Stimulated activated CD8-positive, alpha-beta memory T cell treated with anti-CD3 and anti-CD28 coated beads, Interleukin-4, amount 100 ng/mL, for 1 hour (primary cell): Measurements from ENCODE around the gene ADTRP.

Experiments
- DNase-seq, 2 donors: peaks; one replicate each; pipeline ENCODE4 v3.0.0-alpha.2; 2020; ENCODE audit warnings: low read depth in 2 of 2, low spot score in 1 of 2

Gene ADTRP

DNA sequence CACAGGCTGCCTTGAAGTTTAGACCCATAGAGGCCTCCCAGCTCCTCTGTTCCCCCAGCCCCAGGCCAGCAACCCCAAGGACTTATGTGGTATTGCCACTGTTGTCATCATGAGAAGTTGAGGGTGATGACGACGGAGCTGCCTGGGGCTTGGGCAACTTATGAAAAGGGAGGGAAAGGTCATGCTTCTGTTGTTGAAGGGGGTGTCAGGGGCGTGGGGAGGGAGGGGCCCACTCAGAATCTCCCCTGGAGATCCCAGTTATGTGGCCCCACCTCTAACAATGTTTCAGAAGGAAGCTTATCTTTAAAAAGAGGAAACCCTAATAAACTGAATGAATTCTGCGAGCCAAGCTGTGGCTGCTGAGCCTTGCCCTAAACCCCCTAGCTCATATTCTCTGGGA, 4.2 kb downstream of the ADTRP start:
- no peak for DNase-seq

DNA sequence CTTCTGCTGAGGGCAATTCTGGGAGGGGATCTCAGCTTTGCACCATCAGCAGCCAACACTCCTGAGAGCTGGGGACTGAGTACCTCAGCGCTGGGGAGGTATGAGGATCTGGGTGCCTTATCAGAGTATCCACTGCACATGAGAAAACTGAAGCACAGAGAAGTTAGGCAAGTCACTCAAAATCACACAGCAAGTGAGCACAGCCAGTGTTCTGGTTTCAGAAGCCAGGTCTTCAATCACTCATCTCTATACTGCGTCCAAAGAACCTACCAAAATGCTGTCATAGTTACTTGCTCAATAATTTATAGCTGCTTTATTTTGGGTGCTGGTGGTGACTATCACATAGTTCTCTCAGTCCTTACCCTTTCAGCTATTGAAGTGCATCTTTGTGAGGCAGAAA, 5.0 kb downstream of the ADTRP start:
- DNase-seq, result no peak

DNA sequence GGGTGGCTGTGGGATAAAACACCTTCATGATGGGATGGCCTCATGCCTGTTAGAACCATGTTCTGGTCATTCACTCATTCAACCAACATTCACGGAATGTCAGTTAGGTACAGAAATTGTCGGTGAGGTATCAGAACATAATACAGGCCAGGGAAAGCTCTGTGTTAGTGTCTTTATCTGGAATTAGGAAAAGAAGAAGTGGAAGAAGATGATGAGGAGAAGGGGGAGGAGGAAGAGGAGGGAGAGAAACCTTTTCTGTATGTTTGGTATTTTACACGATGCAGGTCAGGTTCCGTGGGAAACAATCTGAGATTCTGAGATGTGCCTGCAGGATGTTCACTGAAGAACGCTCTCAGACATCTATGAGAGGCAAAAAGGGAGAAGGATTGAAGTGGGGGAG, 5.6 kb downstream of the ADTRP start:
- DNase-seq, result no peak

DNA sequence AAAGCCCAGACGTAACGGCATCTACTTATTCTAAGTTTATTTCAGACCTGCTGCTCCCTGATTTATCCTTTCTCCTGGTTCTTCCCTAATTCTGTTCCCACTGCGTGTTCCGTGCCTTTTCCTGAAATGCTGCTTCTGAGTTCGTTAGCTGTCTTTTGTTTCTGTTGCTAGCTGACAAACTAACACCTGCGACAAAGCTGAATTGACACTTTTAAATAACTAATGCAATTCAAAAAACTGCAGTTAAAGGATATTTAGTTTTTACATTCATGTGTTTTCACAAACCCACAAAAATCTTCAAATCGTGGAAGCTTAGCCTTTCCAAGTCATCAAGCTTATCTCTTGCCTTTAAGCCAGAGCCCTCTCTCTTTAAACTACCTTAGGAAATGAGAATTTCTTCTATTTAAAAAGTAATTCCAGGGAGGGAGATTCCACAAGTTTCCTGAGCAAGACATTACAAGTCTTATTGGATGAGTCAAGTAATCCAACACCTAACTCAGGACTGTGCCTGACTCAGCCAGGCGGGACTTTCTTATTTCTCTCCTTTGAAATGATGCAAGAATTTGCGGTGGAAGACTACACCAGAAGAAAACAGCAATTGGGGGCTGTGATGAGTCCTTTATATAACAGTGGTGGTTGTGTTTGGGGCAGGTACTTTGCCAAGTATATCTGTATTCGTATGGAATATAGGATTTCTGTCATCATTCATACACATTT, 6.3 kb downstream of the ADTRP start:
- DNase-seq, result no peak

DNA sequence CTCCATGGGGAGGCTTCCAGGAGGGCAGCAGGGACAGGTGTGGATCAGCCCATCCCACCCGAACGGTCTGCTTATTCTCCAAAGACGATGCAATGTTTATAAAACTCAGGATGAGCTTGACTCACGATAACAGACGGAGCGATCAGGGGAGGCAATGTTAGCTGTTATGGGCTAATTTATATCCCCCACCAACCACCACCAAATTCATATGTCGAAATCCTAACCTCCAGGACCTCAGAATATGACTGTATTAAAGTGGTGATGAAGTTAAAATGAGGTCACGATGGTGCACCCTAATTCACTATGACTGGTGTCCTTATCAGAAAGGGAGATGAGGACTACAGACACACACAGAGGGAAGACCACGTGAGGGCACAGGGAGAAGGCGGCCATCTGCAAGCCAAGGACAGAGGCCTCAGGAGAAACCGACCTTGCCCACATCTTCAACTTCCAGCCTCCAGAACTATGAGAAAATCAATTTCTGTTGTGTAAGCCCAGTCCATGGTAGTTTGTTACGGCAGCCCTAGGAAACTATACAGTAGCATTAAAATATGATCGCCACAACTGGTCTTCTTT, 7.0 kb downstream of the ADTRP start:
- no peak for DNase-seq

DNA sequence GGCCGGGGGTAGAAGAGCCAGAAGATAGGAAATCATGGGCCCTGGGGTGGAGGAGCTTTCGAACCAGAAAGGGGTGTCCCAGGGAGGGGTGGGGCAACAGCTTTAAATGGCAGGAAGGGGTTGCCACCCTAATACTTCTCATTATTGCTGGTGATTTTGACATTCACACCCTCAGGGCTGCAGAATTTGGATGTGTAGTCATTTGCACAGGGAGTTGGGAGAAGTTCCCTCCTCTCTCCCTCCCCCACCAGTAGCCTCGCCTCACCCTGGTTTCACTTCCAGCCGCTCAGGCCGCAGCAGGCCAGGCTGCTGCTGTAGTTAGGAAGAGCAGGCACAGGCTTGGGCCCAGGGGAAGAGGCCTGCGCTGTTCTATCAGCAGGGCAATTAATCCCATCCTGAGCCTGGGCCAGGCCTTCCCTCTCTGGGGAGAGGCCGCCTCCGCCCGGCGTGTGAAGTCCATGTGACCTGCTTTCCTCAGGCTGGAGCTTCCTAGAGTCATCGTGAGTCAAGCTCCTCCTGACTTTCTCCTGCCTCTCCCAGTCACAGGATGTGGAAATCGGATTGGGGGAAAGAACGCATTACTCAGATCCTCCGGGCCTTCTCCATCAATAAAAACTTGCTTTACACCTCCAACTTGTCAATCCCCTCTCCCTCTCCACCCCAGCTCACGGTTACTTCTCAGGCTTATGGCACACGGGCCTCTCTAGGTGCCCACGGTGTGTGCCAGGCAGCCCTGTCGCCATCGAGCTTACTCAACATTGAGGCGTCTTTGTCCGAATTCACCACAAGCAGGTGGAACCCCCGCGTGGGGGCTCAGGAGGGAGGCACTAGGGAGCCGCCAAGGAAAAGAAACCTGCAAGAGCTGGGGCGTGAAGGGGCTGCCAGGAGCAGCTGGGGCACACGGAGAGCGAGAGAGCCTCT, 7.8 kb downstream of the ADTRP start:
- no peak for DNase-seq

DNA sequence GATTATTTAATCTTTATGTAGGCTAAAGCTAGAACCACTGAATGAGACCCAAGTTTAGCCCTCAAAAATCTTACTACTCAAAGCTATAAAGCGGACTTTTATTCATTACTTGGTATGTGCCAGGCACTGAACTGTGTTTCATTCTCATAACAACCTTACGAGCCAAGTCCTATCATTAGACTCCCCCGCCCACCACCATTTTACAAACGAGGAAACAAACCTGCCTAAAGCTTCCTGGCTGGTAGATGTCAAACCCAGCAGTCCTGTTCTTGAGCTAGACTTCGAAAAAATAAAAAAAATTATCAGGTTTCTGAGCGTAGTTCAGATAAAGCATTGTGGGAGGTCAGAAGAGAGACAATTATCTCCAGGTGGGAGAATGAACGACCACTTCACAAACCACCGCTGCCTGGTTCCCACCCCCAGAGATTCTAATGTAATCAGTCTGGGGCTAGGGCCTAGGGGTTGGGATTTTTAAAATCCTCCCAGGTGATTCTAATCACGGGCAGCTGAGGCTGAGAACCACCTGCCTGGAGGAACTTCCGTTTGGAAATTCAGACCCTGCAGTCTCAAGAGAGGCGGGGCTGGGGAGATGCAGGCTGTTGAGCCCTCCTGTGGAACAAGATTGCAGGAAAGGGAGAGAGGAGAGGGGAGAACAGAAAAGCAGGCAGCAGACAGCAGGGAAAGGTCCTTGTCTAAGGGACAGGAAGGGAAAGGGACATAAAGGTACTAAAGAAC, 8.6 kb downstream of the ADTRP start:
- no peak for DNase-seq

DNA sequence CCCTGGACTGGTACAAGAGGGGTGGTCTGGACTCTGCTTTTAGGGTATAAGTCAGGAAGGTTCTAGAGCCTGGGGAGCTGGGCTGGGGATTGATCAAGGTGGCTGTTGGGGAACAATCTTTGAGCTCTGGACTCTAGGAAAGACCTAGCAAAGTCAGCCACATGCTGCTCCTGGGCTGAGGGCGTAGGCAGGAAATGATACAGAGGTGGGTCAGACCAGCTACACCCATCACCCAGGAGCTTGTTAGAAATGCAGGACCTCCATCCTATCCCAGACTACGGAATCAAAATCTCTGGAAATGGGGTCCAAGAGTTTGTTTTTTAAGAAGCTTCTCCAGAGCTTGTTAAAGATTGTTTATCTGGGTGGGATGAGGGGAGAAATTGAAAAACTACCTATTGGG, 9.4 kb downstream of the ADTRP start:
- no peak for DNase-seq

DNA sequence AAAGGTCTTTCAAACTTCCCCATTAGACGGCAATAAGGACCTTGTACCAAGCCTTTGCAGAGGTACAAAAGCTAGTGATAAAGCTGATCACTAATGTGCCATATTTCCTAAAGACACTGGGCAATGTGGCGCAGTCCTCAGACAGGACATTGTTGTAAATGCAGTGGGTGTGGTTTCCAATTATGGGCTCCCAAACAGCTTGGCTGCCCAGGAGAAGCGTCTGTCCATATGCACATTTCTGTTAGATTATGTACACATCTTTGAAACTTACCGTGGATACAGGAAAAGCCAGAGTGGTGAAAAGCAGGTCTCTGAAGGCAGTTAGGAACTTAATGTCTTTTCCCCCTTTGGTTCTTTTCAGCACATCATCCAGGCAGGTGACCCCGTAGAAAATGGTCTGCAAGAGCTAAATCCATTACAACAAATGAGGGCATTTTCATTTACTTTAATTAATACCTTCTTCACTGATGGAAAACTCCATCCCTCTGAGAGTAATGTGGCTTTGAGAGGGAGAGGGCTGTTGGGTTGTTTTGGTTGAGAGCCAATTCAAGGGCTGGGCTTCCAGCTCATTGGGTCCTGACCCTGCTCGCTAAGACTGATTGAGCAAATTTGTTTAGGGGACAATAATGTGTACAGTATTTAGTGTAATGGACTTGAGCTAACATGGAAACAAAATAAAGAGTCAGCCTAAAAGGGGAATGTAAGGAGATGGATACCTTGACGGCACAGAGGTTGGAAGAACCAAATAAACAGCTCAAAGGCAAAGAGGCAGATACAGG, 10.4 kb downstream of the ADTRP start:
- DNase-seq, result no peak

DNA sequence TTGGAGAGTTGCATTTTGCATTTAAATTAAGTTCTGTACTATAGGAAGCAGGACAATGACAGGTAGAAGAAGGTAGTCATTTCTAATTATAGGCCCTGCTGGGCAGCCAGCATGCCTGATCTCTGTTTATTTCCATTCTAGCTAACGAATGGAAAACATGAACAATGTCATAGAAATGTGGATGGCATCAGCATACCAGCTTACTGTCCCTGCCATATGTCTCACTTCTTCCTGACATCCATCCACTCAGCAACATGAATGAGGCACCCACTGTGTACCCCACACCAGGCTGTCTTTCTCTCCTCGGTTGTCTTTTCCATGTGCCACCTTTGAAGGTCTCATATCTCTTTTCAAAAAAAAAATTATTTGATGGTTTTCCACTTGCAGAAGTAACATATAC, 11.1 kb downstream of the ADTRP start:
- no peak for DNase-seq

DNA sequence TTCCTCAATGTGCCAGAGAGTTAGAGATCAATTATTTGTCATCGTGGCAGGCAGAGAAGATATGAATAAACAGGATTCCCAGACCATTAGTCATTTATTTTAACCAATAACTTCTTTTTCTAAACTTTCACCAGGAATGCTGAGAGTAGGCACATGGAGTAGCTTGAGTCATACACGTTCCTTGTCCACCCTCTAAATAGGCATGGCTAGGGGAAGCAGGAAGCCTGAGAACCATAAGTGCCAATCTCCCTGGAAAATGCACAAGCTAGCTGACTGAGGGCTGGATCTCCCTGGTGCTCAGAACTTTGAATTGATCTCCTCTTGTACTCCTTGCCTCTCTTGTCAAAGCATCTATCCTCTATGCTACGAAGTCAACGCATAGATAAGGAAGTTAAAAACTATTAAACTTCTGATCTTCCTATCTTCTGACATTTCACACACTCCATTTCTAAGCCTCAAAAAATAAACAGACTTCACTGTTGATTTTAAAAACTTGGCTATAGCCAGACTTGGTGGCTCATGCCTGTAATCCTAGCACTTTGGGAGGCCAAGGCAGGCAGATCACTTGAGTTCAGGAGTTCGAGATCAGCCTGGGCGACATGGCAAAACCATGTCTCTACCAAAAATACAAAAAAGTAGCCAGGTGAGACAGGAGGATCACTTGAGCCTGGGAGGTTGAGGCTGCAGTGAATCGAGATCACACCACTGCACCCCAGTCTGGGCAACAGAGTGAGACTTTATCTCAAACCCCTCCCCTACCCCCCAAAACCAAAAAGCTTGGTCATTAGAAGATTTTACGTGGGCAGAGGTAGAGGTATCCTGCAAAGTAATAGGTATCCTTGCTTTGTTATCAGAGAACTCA, 11.8 kb downstream of the ADTRP start:
- no peak for DNase-seq

DNA sequence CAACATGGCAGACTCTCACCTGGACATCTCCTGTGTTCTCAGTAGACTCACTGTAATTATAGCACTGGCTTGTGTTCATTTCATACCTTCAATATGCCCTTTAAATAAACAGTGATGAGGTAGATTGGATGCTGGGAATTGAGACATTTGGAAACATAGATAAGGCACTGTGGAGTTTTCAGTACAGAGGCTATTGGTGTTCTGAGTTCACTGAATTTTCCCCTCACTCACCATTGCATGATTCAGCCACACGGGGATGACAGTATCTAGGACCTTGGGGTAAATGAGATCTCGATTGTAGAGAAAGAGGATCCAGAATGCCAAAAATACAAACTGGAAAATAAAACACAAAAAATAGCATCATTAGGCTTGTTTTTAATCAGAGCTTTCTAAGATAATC, 12.6 kb downstream of the ADTRP start:
- no peak for DNase-seq

DNA sequence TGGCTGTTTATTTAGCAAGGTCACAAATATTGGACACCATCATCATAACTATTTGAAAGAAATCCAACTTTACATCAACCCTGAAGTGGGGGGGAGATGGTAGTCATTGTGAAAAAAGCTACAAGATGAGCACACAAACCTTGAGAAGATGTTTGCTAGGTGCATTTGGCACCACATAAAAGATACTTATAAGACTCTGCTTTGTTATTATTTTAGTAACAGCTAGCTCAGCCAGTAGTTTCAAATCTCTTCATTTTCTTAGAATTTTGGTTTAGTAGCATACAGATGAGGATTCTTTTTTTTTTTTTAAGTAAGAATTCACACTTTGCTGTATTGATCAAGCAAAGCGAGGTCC, 14.4 kb downstream of the ADTRP start:
- no peak for DNase-seq

DNA sequence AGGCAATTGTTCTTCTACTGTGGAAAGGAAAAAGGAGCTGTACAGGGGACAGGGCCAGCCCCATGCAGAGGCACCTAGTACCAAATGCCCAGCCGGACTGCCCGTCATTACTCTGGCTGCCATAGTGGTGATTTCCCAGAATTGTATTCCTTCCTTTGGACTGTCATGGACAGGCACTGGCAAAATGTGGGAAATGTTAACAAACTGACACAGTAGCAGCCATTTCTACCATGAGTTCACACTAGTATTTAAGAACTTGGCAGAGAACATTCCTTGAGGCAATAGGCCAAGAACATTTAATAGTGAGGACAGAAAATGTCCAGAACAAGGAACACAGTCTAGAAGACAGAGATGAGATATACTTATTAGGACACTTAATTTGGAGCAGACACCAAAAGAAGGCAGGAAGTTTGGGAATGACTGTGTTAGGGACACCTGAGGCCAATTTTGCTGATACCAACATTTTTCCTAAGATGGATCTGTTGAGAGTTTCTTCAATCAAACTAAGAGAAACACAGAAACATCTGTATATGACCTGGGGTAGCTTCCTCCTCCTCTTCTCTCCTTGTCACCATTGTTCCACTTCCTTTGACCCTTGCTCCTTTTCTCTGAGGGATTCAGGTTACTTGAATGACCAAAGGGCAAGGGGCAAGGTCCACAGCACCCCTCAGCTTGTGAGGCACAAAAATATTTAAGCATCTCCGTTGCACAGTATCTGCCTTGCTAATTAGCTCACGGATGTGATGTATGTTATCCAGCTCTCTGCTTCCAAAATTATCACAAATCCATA, 14.9 kb downstream of the ADTRP start:
- DNase-seq, result no peak

DNA sequence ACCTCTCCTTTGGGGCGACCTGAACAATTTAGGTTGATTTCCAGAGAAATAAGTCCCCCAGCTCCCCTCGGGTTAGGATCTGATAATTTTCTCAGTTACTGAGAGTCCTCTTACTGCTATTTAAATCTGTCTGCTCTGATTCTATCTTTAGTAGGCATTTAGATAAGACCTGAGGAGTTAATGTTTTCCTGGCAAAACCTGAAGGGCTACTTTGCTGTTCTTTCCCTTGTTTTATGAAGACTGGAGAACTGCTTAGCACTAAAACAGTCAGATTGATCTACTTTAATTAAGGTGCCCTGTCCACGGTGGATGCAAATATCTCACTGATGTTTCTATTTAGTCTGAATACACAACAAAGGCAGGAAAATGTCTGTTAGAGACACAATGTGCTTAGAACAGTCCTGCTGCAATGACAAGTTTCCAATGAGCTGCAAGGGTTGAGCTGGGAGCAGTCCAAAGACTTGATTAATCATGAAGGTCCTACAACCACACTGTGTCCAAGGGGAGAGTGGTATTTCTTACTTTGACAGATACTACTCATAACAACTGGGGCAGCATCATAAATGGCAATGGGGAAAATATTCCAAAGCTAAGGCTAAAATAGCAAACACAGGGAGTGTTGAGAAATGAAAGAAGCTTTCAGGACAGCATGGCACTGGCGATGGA, 15.7 kb downstream of the ADTRP start:
- DNase-seq, result no peak

DNA sequence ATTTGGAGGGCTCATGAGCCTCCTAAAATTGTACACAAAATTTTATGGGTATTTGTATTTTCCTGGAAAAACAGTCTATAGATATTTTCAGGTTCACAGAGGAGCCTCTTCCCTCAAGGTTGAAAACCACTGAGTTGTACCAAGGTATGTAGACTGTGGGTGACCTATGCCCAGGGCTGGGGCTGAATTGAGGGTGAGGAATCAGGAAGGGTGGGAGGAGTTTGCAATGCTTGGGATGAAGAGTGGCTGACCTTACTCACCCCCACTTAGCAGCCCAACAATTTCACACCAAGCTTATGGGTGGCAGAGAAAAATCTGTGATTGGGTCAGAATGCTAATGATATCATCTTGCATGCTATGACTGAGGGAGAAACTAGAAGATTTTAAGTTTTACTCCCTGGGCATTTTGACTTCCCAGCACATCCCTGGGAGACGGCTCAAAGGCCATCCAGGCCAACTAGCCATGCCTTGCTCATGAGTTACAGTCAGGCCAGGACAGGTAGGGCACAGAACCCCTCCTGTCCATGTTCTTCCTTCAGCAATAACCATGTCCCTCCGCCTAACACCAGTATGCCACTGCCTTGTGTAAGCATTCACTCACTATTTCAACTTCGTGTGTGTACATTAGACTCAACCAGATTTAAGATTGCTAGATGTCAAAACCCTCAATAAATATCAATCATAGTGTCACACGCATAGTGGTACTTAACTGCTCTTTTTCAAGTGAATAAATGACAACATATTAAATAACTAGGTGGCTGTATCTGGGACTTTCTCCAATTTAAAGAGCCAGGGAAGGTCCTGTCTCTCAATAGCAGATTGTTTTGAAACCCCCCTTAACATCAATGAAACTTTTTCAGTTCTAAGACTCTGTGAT, 16.6 kb downstream of the ADTRP start:
- DNase-seq, result no peak

DNA sequence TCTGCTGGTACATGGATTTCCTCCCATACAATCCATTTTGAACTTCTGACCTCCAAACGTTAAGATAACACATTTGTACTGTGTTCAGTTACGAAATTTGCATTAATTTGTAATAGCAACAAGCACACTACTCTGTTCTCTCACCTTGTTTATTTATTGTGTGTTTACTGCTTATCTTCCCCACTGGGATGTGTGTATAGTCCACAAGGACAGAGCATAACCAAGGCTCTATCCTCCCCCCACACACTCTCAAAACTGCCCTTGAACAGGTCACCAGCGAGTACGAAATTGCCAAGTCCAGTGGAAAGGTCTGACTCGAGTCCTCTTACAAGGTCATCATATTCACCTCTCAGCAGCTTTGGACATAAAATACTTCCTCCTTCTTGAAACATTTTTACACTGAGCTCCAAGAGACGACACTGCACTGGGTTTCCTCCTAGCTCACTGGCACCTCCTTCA, 18.6 kb downstream of the ADTRP start:
- no peak for DNase-seq

DNA sequence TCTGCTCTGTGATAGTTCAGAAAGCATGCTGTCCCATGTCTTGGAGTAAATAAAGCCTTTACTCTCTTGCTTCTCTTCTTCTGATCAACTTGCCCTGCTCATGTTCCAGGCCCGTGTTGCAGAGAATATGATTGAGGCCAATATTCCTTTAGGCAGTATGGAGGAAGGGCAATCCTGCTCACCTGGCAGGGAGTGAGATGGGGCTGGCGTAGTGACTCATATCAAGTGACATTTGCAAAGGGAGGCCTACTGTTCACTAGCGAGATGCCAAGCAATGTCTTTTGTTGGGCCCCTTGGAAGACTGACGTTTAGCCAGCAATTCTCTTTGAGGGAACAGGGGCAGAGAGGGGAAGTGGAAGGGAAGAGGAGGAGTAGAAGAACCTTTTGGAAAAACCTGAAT, 19.7 kb downstream of the ADTRP start:
- no peak for DNase-seq
